Neural cell (in vitro differentiated cells): ENCODE results near the gene APOB. TPM values are rescaled to one million over a fixed set of nuclear protein-coding genes. Genes with fewer than 3 reads are reported as not detected.

Experiments used
- H2AFZ ChIP-seq: fragments of 200-600, 300-800 bp; sonication (generic), shearing (Covaris generic); 2 replicates; pipeline ENCODE4 v1.6.0; 2014; ENCODE audit warnings: low read depth, mild to moderate bottlenecking, antibody characterized with exemption, low read length, moderate library complexity
- H3F3A ChIP-seq: fragments of 200-600 bp; shearing (Covaris generic); 2 replicates; pipeline ENCODE4 v1.6.1; 2016; ENCODE audit warnings: mild to moderate bottlenecking, moderate library complexity, mixed read lengths, antibody characterized with exemption, low read length; ENCODE audit not compliant: insufficient read depth, poor library complexity, severe bottlenecking
- H3K27ac ChIP-seq: fragments of 200-600, 300-800 bp; sonication (generic), shearing (Covaris generic); 2 replicates; pipeline ENCODE4 v1.5.1; 2014; ENCODE audit warnings: mild to moderate bottlenecking, low read length, moderate library complexity
- H3K27me3 ChIP-seq: fragments of 300-800, 200-600 bp; sonication (generic), shearing (Covaris generic); 2 replicates; pipeline ENCODE4 v1.6.0; 2014; ENCODE audit warnings: mild to moderate bottlenecking, low read depth, low read length, moderate library complexity; ENCODE audit not compliant: insufficient read depth
- H3K36me3 ChIP-seq: fragments of 300-800, 200-600 bp; sonication (generic), shearing (Covaris generic); 2 replicates; pipeline ENCODE4 v1.5.1; 2014; ENCODE audit warnings: mild to moderate bottlenecking, antibody characterized with exemption, low read length, moderate library complexity; ENCODE audit not compliant: insufficient read depth
- H3K4me2 ChIP-seq: fragments of 300-800, 200-600 bp; sonication (generic), shearing (Covaris generic); 2 replicates; pipeline ENCODE4 v1.6.0; 2014; ENCODE audit warnings: mild to moderate bottlenecking, low read length
- H3K4me3 ChIP-seq: fragments of 300-800, 200-600 bp; sonication (generic), shearing (Covaris generic); 2 replicates; pipeline ENCODE4 v1.5.1; 2014; ENCODE audit warnings: mild to moderate bottlenecking, low read length, moderate library complexity
- H3K79me2 ChIP-seq: fragments of 200-600 bp; shearing (Covaris generic); replicated peaks from 2 replicates; pipeline ENCODE4 v1.6.0; 2014; ENCODE audit warnings: mild to moderate bottlenecking, low read length, moderate library complexity; ENCODE audit not compliant: insufficient read depth
- H3K9ac ChIP-seq: fragments of 300-800, 200-600 bp; sonication (generic), shearing (Covaris generic); 2 replicates; pipeline ENCODE4 v1.6.1; 2016; ENCODE audit warnings: mild to moderate bottlenecking, low read length, mixed read lengths
- H3K9me2 ChIP-seq: fragments of 200-600 bp; shearing (Covaris generic); 2 replicates; pipeline ENCODE4 v1.6.1; 2016; ENCODE audit warnings: mild to moderate bottlenecking, low read length, mixed read lengths; ENCODE audit not compliant: insufficient read depth
- H3K9me3 ChIP-seq: fragments of 200-600, 300-800 bp; sonication (generic), shearing (Covaris generic); 2 replicates; pipeline ENCODE4 v1.6.1; 2016; ENCODE audit warnings: mild to moderate bottlenecking, mixed run types, low read length, moderate library complexity, mixed read lengths
- H4K20me1 ChIP-seq: fragments of 200-600 bp; shearing (Covaris generic); 2 replicates; pipeline ENCODE4 v1.6.1; 2016; ENCODE audit warnings: mild to moderate bottlenecking, mixed run types; ENCODE audit not compliant: insufficient read depth
- CTCF ChIP-seq: fragments of 450-650 bp; IDR thresholded peaks from 2 replicates; pipeline ENCODE4 v1.5.1; 2014; ENCODE audit warnings: antibody characterized with exemption, mild to moderate bottlenecking, moderate library complexity; ENCODE audit not compliant: poor library complexity, severe bottlenecking
- EP300 ChIP-seq: fragments of 450-650 bp; conservative IDR thresholded peaks from 2 replicates; pipeline ENCODE4 v1.6.1; 2014; ENCODE audit warnings: antibody characterized with exemption, mild to moderate bottlenecking, moderate library complexity; ENCODE audit not compliant: poor library complexity, severe bottlenecking
- EZH2 ChIP-seq: fragments of 200-600, 300-800 bp; shearing (Covaris generic), sonication (generic); IDR thresholded peaks from 2 replicates; pipeline ENCODE4 v1.6.1; 2014; ENCODE audit warnings: antibody characterized with exemption, low read length, borderline replicate concordance, mild to moderate bottlenecking; ENCODE audit not compliant: insufficient read depth, poor library complexity, severe bottlenecking
- MXI1 ChIP-seq: fragments of 450-650 bp; conservative IDR thresholded peaks from 2 replicates; pipeline ENCODE4 v1.6.1; 2014; ENCODE audit warnings: antibody characterized with exemption, mild to moderate bottlenecking; ENCODE audit not compliant: poor library complexity, severe bottlenecking
- POLR2AphosphoS5 ChIP-seq: IDR thresholded peaks from 2 replicates; pipeline ENCODE4 v1.6.1; 2012
- RAD21 ChIP-seq: fragments of 450-650 bp; conservative IDR thresholded peaks from 2 replicates; pipeline ENCODE4 v1.6.1; 2014; ENCODE audit warnings: antibody characterized with exemption, mild to moderate bottlenecking, moderate library complexity
- REST ChIP-seq: IDR thresholded peaks from 2 replicates; pipeline ENCODE4 v1.6.1; 2012; ENCODE audit warnings: borderline replicate concordance
- SMC3 ChIP-seq: fragments of 450-650 bp; conservative IDR thresholded peaks from 2 replicates; pipeline ENCODE4 v1.6.1; 2014; ENCODE audit warnings: antibody characterized with exemption, mild to moderate bottlenecking, moderate library complexity; ENCODE audit not compliant: poor library complexity
- TAF1 ChIP-seq: IDR thresholded peaks from 2 replicates; pipeline ENCODE4 v1.6.1; 2012; ENCODE audit warnings: low read depth
- polyA plus RNA-seq: library from polyadenylated mRNA; depleted of rRNA; stranded (reverse); fragments of >200 nt; gene quantifications from 2 replicates; pipeline ENCODE4 v1.2.3, GENCODE V29; 2014

Gene APOB
- polyA plus RNA-seq, 1 donor from 2014 or later, result not detected

GRCh38 chr2:21050164-21050563, 6.3 kb upstream of the APOB start:
- H2AFZ ChIP-seq, result no peak overlapping the region
- H3F3A ChIP-seq, result no peaks in the 10 kb centered on the region
- no peak overlapping the region for H3K4me3 ChIP-seq
- H3K27me3 ChIP-seq, result no peaks in the 10 kb centered on the region
- H3K27ac ChIP-seq, result no peak overlapping the region
- no peaks in the 10 kb centered on the region for H3K9me2 ChIP-seq
- TF ChIP-seq MXI1, result no peak
- TF ChIP-seq CTCF, result no peak
- no peaks in the 10 kb centered on the region for H3K79me2 ChIP-seq
- no peaks in the 10 kb centered on the region for H3K9me3 ChIP-seq
- no peaks in the 10 kb centered on the region for H4K20me1 ChIP-seq
- H3K36me3 ChIP-seq, result no peaks in the 10 kb centered on the region
- no peak overlapping the region for H3K9ac ChIP-seq
- H3K4me2 ChIP-seq, result no peak overlapping the region

- H3K27ac ChIP-seq, result no peak overlapping the region
- peaks cover 9% of the 10 kb centered on the region for H3K27me3 ChIP-seq
- H3K79me2 ChIP-seq, result no peaks in the 10 kb centered on the region
- H2AFZ ChIP-seq, result no peak overlapping the region
- TF ChIP-seq SMC3 (no peak), EZH2 (no peak), MXI1 (no peak), EP300 (no peak)
- H4K20me1 ChIP-seq, result no peaks in the 10 kb centered on the region
- no peak overlapping the region for H3K9ac ChIP-seq
- no peak overlapping the region for H3K4me2 ChIP-seq
- H3K4me3 ChIP-seq, result no peak overlapping the region
- no peaks in the 10 kb centered on the region for H3F3A ChIP-seq
- no peaks in the 10 kb centered on the region for H3K9me2 ChIP-seq
- no peaks in the 10 kb centered on the region for H3K9me3 ChIP-seq
- H3K36me3 ChIP-seq, result no peaks in the 10 kb centered on the region
These were observed 3.5 kb upstream of the APOB start for GRCh38 chr2:21047141-21048009.

GRCh38 chr2:21046506-21046905, 2.6 kb upstream of the APOB start:
- Histone ChIP-seq H3F3A (no peaks in the 10 kb centered on the region), H3K4me2 (no peak overlapping the region), H2AFZ (no peak overlapping the region), H3K9me2 (no peaks in the 10 kb centered on the region), H4K20me1 (no peaks in the 10 kb centered on the region), H3K27me3 (peaks cover 9% of the 10 kb centered on the region), H3K9ac (no peak overlapping the region), H3K36me3 (no peaks in the 10 kb centered on the region), H3K79me2 (no peaks in the 10 kb centered on the region), H3K4me3 (no peak overlapping the region), H3K9me3 (no peaks in the 10 kb centered on the region), H3K27ac (no peak overlapping the region)
- TF ChIP-seq EP300, result no peak
- no peak for TF ChIP-seq POLR2AphosphoS5
- TF ChIP-seq TAF1, result no peak
- TF ChIP-seq SMC3, result no peak
- no peak for TF ChIP-seq EZH2
- TF ChIP-seq MXI1, result no peak
- no peak for TF ChIP-seq REST
- no peak for TF ChIP-seq CTCF
- TF ChIP-seq RAD21, result no peak
